ENCODE data around the gene ALK.
"Not testable (repeated sequence)": the region's sequence is repeated elsewhere in the genome, so short reads cannot be mapped to it uniquely, and the experiment has no call there.

Gene ALK

GRCh38 chr2:29834624-29835023, 86.8 kb downstream of the ALK start:
- DNase-seq, result peak; percentile 2

GRCh38 chr2:29834036-29834540, 87.3 kb downstream of the ALK start:
- DNase-seq, result no peak

GRCh38 chr2:29831560-29831959, 89.8 kb downstream of the ALK start:
- no peak for DNase-seq

- no peak for DNase-seq
Observed at GRCh38 chr2:29829841-29830240, 91.5 kb downstream of the ALK start.

- DNase-seq, result not testable (repeated sequence)
Observed at GRCh38 chr2:29824145-29824544, 97.2 kb downstream of the ALK start.

- DNase-seq, result no peak
Observed at GRCh38 chr2:29821591-29821990, 99.8 kb downstream of the ALK start.

- no peak for DNase-seq
Observed at GRCh38 chr2:29819570-29819969, 101.8 kb downstream of the ALK start.

- DNase-seq, result no peak
Observed at GRCh38 chr2:29817801-29818680, 103.3 kb downstream of the ALK start.

- no peak for DNase-seq
Observed at GRCh38 chr2:29817299-29817698, 104.1 kb downstream of the ALK start.

- no peak for DNase-seq
Observed at GRCh38 chr2:29816651-29817050, 104.7 kb downstream of the ALK start.

- DNase-seq, result no peak
Observed at GRCh38 chr2:29811378-29811777, 110.0 kb downstream of the ALK start.

- DNase-seq, result no peak
Observed at GRCh38 chr2:29810956-29811355, 110.4 kb downstream of the ALK start.

- no peak for DNase-seq
Observed at GRCh38 chr2:29808321-29808720, 113.1 kb downstream of the ALK start.

- no peak for DNase-seq
Observed at GRCh38 chr2:29807082-29807481, 114.3 kb downstream of the ALK start.

GRCh38 chr2:29806461-29806860, 114.9 kb downstream of the ALK start:
- DNase-seq, result no peak

GRCh38 chr2:29804671-29805070, 116.7 kb downstream of the ALK start:
- no peak for DNase-seq

GRCh38 chr2:29803537-29803936, 117.8 kb downstream of the ALK start:
- DNase-seq, result no peak

- DNase-seq, result no peak
Observed at GRCh38 chr2:29802986-29803385, 118.4 kb downstream of the ALK start.

GRCh38 chr2:29799628-29800027, 121.8 kb downstream of the ALK start:
- no peak for DNase-seq

- DNase-seq, result no peak
Observed at GRCh38 chr2:29797916-29798315, 123.5 kb downstream of the ALK start.

- DNase-seq, result no peak
Observed at GRCh38 chr2:29796446-29796845, 124.9 kb downstream of the ALK start.

- no peak for DNase-seq
Observed at GRCh38 chr2:29789911-29790485, 131.4 kb downstream of the ALK start.

- no peak for DNase-seq
Observed at GRCh38 chr2:29787473-29788465, 133.6 kb downstream of the ALK start.
